ENCODE results near the gene FCER1A.

GRCh38 chr1:159289060-159289459 is 13.1 kb upstream of the FCER1A start:
- TF ChIP-seq, protein P1, sequence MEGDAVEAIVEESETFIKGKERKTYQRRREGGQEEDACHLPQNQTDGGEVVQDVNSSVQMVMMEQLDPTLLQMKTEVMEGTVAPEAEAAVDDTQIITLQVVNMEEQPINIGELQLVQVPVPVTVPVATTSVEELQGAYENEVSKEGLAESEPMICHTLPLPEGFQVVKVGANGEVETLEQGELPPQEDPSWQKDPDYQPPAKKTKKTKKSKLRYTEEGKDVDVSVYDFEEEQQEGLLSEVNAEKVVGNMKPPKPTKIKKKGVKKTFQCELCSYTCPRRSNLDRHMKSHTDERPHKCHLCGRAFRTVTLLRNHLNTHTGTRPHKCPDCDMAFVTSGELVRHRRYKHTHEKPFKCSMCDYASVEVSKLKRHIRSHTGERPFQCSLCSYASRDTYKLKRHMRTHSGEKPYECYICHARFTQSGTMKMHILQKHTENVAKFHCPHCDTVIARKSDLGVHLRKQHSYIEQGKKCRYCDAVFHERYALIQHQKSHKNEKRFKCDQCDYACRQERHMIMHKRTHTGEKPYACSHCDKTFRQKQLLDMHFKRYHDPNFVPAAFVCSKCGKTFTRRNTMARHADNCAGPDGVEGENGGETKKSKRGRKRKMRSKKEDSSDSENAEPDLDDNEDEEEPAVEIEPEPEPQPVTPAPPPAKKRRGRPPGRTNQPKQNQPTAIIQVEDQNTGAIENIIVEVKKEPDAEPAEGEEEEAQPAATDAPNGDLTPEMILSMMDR (IDR thresholded peaks at IDR 0.05) = no peak
- TF ChIP-seq POLR2AphosphoS5 (IDR thresholded peaks at IDR 0.05; ENCODE audit: insufficient read depth in 1 of 2, low read depth in 1 of 2) (no peak), POLR2A (IDR thresholded peaks at IDR 0.05) (no peak)

All from vagina (tissue), 2 donors.